Astrocyte (in vitro differentiated cells and primary cell): Measurements from ENCODE around the gene TBC1D2. TPM values are rescaled to one million over a fixed set of nuclear protein-coding genes. Genes with fewer than 3 reads are reported as not detected.

ENCODE experiments used
- DNase-seq: peaks from one replicate; pipeline ENCODE4 v3.0.0-alpha.2; 2010; ENCODE audit warnings: low read depth
- FAIRE-seq: peaks from 2 replicates; lab custom pipeline; 2011; peaks lifted over from hg19 to GRCh38; lab: Jason Lieb, UNC
- H2AFZ ChIP-seq: 2 replicates; pipeline ENCODE4 v1.6.0; 2012; ENCODE audit warnings: low read depth, low read length, inconsistent platforms
- H3K27ac ChIP-seq: 2 replicates; pipeline ENCODE4 v1.5.1; 2011; ENCODE audit warnings: low read depth, low read length, inconsistent platforms
- H3K27me3 ChIP-seq: 2 replicates; pipeline ENCODE4 v1.6.0; 2011; ENCODE audit warnings: low read length, inconsistent platforms; ENCODE audit not compliant: insufficient read depth
- H3K36me3 ChIP-seq: 2 replicates; pipeline ENCODE4 v1.5.1; 2011; ENCODE audit warnings: low read length, inconsistent platforms; ENCODE audit not compliant: insufficient read depth
- H3K4me1 ChIP-seq: 2 replicates; pipeline ENCODE4 v1.5.1; 2011; ENCODE audit warnings: low read length, inconsistent platforms; ENCODE audit not compliant: insufficient read depth
- H3K4me2 ChIP-seq: 2 replicates; pipeline ENCODE4 v1.6.0; 2012; ENCODE audit warnings: low read length, inconsistent platforms
- H3K4me3 ChIP-seq: 2 replicates; pipeline ENCODE4 v1.5.1; 2011; ENCODE audit warnings: low read depth, mild to moderate bottlenecking, low read length, inconsistent platforms; ENCODE audit not compliant: insufficient read depth
- H3K79me2 ChIP-seq: 2 replicates; pipeline ENCODE4 v1.6.0; 2012; ENCODE audit warnings: mild to moderate bottlenecking, low read length, inconsistent platforms; ENCODE audit not compliant: insufficient read depth
- H3K9ac ChIP-seq: 2 replicates; pipeline ENCODE4 v1.6.0; 2012; ENCODE audit warnings: mild to moderate bottlenecking, low read length, inconsistent platforms
- H3K9me3 ChIP-seq: 2 replicates; pipeline ENCODE4 v1.5.1; 2012; ENCODE audit warnings: low read depth, mild to moderate bottlenecking, low read length, inconsistent platforms; ENCODE audit not compliant: insufficient read depth
- H4K20me1 ChIP-seq: 2 replicates; pipeline ENCODE4 v1.6.0; 2012; ENCODE audit warnings: low read length, inconsistent platforms; ENCODE audit not compliant: insufficient read depth
- H3K27ac Mint-ChIP-seq: one replicate; pipeline ENCODE4 v1.8.0; 2021; ENCODE audit warnings: mild to moderate bottlenecking, mixed read lengths; ENCODE audit not compliant: unreplicated experiment
- H3K27me3 Mint-ChIP-seq: one replicate; pipeline ENCODE4 v1.8.0; 2021; ENCODE audit warnings: low read depth, mixed read lengths; ENCODE audit not compliant: unreplicated experiment
- H3K36me3 Mint-ChIP-seq: one replicate; pipeline ENCODE4 v1.8.0; 2021; ENCODE audit warnings: low read depth, mixed read lengths; ENCODE audit not compliant: unreplicated experiment
- H3K4me1 Mint-ChIP-seq: one replicate; pipeline ENCODE4 v1.8.0; 2021; ENCODE audit warnings: low read depth, mixed read lengths; ENCODE audit not compliant: unreplicated experiment
- H3K4me3 Mint-ChIP-seq: one replicate; pipeline ENCODE4 v1.8.0; 2021; ENCODE audit warnings: mild to moderate bottlenecking, moderate library complexity, mixed read lengths; ENCODE audit not compliant: unreplicated experiment
- H3K9me3 Mint-ChIP-seq: one replicate; pipeline ENCODE4 v1.8.0; 2021; ENCODE audit warnings: mild to moderate bottlenecking, mixed read lengths; ENCODE audit not compliant: unreplicated experiment
- EZH2 ChIP-seq: IDR thresholded peaks from 2 replicates; pipeline ENCODE4 v1.6.1; 2012; ENCODE audit warnings: mild to moderate bottlenecking, low read length, inconsistent platforms; ENCODE audit not compliant: insufficient read depth
- total RNA-seq: library from RNA; stranded (reverse); gene quantifications from 2 replicates; pipeline ENCODE4 v1.2.1, GENCODE V29; 2021
- TF ChIP-seq, protein P1 (sequence below): IDR thresholded peaks from 2 replicates; pipeline ENCODE4 v1.5.1; 2011; ENCODE audit warnings: low read depth, mild to moderate bottlenecking, inconsistent platforms, low read length, moderate library complexity; ENCODE audit not compliant: insufficient read depth

TBC1D2 gene
- total RNA-seq, 1 donor from 2014 or later = 9.6 TPM

DNA sequence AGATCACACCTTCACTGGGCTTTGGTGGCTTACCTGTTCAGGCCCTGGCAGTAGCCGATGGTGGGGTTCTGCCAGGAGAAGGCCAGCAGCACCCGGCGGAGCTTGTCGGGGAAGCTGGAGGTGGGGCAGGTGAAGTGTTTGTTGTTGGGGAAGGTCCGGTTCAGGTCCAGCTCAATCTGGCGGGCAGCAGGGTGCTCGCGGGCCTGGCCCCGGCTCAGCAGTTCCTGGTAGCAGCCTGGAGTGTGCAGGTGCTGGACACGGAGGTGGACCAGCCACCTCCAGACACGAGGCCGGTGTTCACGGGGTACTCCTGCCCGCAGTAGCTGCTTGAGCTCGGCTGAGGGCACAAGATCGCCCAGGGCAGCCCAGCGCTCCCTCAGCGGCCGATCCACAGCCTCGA lies 46.8 kb downstream of the TBC1D2 start:
- no peaks in the 10 kb centered on the region for H3K9me3 ChIP-seq
- Mint-ChIP-seq H3K4me1 (peaks cover 4% of the 10 kb centered on the region), H3K27me3 (peaks cover 21% of the 10 kb centered on the region), H3K27ac (no peak overlapping the region), H3K4me3 (no peak overlapping the region), H3K9me3 (no peaks in the 10 kb centered on the region), H3K36me3 (peaks cover 25% of the 10 kb centered on the region)
- H3K36me3 ChIP-seq = peaks cover 10% of the 10 kb centered on the region
- no peaks in the 10 kb centered on the region for H3K4me1 ChIP-seq
- no peak overlapping the region for H3K4me3 ChIP-seq
- no peaks in the 10 kb centered on the region for H4K20me1 ChIP-seq
- FAIRE-seq (no peak), DNase-seq (no peak)
- H3K27ac ChIP-seq = no peak overlapping the region
- no peak overlapping the region for H3K9ac ChIP-seq
- H3K27me3 ChIP-seq = no peaks in the 10 kb centered on the region
- TF ChIP-seq, protein P1, sequence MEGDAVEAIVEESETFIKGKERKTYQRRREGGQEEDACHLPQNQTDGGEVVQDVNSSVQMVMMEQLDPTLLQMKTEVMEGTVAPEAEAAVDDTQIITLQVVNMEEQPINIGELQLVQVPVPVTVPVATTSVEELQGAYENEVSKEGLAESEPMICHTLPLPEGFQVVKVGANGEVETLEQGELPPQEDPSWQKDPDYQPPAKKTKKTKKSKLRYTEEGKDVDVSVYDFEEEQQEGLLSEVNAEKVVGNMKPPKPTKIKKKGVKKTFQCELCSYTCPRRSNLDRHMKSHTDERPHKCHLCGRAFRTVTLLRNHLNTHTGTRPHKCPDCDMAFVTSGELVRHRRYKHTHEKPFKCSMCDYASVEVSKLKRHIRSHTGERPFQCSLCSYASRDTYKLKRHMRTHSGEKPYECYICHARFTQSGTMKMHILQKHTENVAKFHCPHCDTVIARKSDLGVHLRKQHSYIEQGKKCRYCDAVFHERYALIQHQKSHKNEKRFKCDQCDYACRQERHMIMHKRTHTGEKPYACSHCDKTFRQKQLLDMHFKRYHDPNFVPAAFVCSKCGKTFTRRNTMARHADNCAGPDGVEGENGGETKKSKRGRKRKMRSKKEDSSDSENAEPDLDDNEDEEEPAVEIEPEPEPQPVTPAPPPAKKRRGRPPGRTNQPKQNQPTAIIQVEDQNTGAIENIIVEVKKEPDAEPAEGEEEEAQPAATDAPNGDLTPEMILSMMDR = no peak
- no peak for TF ChIP-seq EZH2
- H3K4me2 ChIP-seq = no peak overlapping the region
- no peak overlapping the region for H2AFZ ChIP-seq
- no peaks in the 10 kb centered on the region for H3K79me2 ChIP-seq

DNA sequence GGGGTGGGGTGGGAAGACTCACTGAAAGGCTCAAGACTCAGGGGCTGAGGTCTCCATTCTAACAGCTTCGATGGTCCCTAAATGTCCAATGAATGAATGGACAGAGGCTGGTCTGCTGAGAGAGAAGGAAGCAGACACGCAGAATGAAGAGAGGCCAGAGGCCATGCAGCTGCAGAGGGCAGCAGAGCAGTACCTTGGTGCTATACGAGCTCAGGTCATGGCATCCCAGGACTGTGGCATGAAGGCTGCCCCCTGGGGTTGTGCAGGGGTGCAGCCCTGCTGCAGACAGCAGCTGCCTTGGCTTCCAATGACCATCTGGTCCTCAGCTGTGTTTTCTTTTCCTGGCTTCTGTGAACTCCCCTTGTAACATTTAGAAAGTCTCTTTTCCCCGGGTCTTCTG lies 47.8 kb downstream of the TBC1D2 start:
- peaks cover 21% of the 10 kb centered on the region for H3K27me3 Mint-ChIP-seq
- no peak overlapping the region for H3K4me3 Mint-ChIP-seq
- Histone ChIP-seq H3K27ac (no peak overlapping the region), H3K9ac (no peak overlapping the region), H3K4me1 (no peaks in the 10 kb centered on the region), H3K9me3 (no peaks in the 10 kb centered on the region), H3K4me3 (no peak overlapping the region), H3K36me3 (peaks cover 3% of the 10 kb centered on the region), H3K27me3 (no peaks in the 10 kb centered on the region), H2AFZ (no peak overlapping the region), H4K20me1 (no peaks in the 10 kb centered on the region), H3K79me2 (no peaks in the 10 kb centered on the region), H3K4me2 (no peak overlapping the region)
- no peak for FAIRE-seq
- H3K9me3 Mint-ChIP-seq = no peaks in the 10 kb centered on the region
- H3K4me1 Mint-ChIP-seq = peaks cover 4% of the 10 kb centered on the region
- no peak overlapping the region for H3K27ac Mint-ChIP-seq
- H3K36me3 Mint-ChIP-seq = peaks cover 21% of the 10 kb centered on the region
- TF ChIP-seq, protein P1 = no peak
- no peak for TF ChIP-seq EZH2
- DNase-seq = no peak

- peaks cover 5% of the 10 kb centered on the region for H3K36me3 ChIP-seq
- no peak overlapping the region for H3K27ac Mint-ChIP-seq
- no peak for DNase-seq
- no peak overlapping the region for H2AFZ ChIP-seq
- no peak overlapping the region for H3K4me2 ChIP-seq
- H3K9me3 Mint-ChIP-seq = peaks cover 2% of the 10 kb centered on the region
- H3K4me1 Mint-ChIP-seq = no peaks in the 10 kb centered on the region
- no peak overlapping the region for H3K9ac ChIP-seq
- peak; percentile 43 for FAIRE-seq
- H3K27ac ChIP-seq = no peak overlapping the region
- no peaks in the 10 kb centered on the region for H4K20me1 ChIP-seq
- no peaks in the 10 kb centered on the region for H3K27me3 ChIP-seq
- no peak overlapping the region for H3K4me3 ChIP-seq
- H3K4me1 ChIP-seq = no peaks in the 10 kb centered on the region
- H3K4me3 Mint-ChIP-seq = no peak overlapping the region
- H3K27me3 Mint-ChIP-seq = peaks cover 24% of the 10 kb centered on the region
- H3K9me3 ChIP-seq = no peaks in the 10 kb centered on the region
- H3K36me3 Mint-ChIP-seq = peaks cover 20% of the 10 kb centered on the region
- no peak for TF ChIP-seq EZH2
- TF ChIP-seq, protein P1 = no peak
- H3K79me2 ChIP-seq = no peaks in the 10 kb centered on the region
Measured at GRCh38 chr9:98206754-98207153, 48.7 kb downstream of the TBC1D2 start.
